ENCODE data around the gene RTL5.
"Not testable (repeated sequence)": the region's sequence is repeated elsewhere in the genome, so short reads cannot be mapped to it uniquely, and the experiment has no call there.

Gene RTL5

GRCh38 chrX:72131317-72132294 is at the start of gene RTL5:
Gene RTL5, minus strand, starts transcription at chrX:72131915.
- no peak for TF ChIP-seq JUND (IDR thresholded peaks at IDR 0.05; ENCODE audit: low read depth)
- in situ Hi-C loops (cut with HindIII; ENCODE audit: low pct_unique_long_range_greater_than_20kb, low sequenced_read_pairs) = no loop called here
- DNase-seq (ENCODE audit: low read depth in 1 of 2, low spot score in 1 of 2) = peak; percentile 39 to 80

GRCh38 chrX:72180539-72180938 is 48.8 kb upstream of the RTL5 start:
- in situ Hi-C loops (cut with HindIII; ENCODE audit: low pct_unique_long_range_greater_than_20kb, low sequenced_read_pairs) = no loop called here
- DNase-seq (ENCODE audit: low read depth in 1 of 2, low spot score in 1 of 2) = no peak
- TF ChIP-seq JUND (IDR thresholded peaks at IDR 0.05; ENCODE audit: low read depth) = no peak

- in situ Hi-C loops (cut with HindIII; ENCODE audit: low pct_unique_long_range_greater_than_20kb, low sequenced_read_pairs) = no loop called here
- DNase-seq (ENCODE audit: low read depth in 1 of 2, low spot score in 1 of 2) = no peak
- TF ChIP-seq JUND (IDR thresholded peaks at IDR 0.05; ENCODE audit: low read depth) = no peak
Measured at GRCh38 chrX:72176981-72177380, 45.3 kb upstream of the RTL5 start.

GRCh38 chrX:72176289-72176688 is 44.6 kb upstream of the RTL5 start:
- DNase-seq (ENCODE audit: low read depth in 1 of 2, low spot score in 1 of 2); in situ Hi-C loops (cut with HindIII; ENCODE audit: low pct_unique_long_range_greater_than_20kb, low sequenced_read_pairs): not testable (repeated sequence)

- in situ Hi-C loops (cut with HindIII; ENCODE audit: low pct_unique_long_range_greater_than_20kb, low sequenced_read_pairs) = no loop called here
- no peak for DNase-seq (ENCODE audit: low read depth in 1 of 2, low spot score in 1 of 2)
- TF ChIP-seq JUND (IDR thresholded peaks at IDR 0.05; ENCODE audit: low read depth) = no peak
Measured at GRCh38 chrX:72169008-72169728, 37.5 kb upstream of the RTL5 start.

- TF ChIP-seq JUND (IDR thresholded peaks at IDR 0.05; ENCODE audit: low read depth) = no peak
- DNase-seq (ENCODE audit: low read depth in 1 of 2, low spot score in 1 of 2) = no peak
- in situ Hi-C loops (cut with HindIII; ENCODE audit: low pct_unique_long_range_greater_than_20kb, low sequenced_read_pairs) = no loop called here
Measured at GRCh38 chrX:72165551-72165950, 33.8 kb upstream of the RTL5 start.

- in situ Hi-C loops (cut with HindIII; ENCODE audit: low pct_unique_long_range_greater_than_20kb, low sequenced_read_pairs) = no loop called here
- DNase-seq (ENCODE audit: low read depth in 1 of 2, low spot score in 1 of 2) = no peak
- TF ChIP-seq JUND (IDR thresholded peaks at IDR 0.05; ENCODE audit: low read depth) = no peak
Measured at GRCh38 chrX:72159769-72160168, 28.1 kb upstream of the RTL5 start.

- no peak for TF ChIP-seq JUND (IDR thresholded peaks at IDR 0.05; ENCODE audit: low read depth)
- no peak for DNase-seq (ENCODE audit: low read depth in 1 of 2, low spot score in 1 of 2)
- in situ Hi-C loops (cut with HindIII; ENCODE audit: low pct_unique_long_range_greater_than_20kb, low sequenced_read_pairs) = no loop called here
Measured at GRCh38 chrX:72158773-72159172, 27.1 kb upstream of the RTL5 start.

- no peak for TF ChIP-seq JUND (IDR thresholded peaks at IDR 0.05; ENCODE audit: low read depth)
- no peak for DNase-seq (ENCODE audit: low read depth in 1 of 2, low spot score in 1 of 2)
- in situ Hi-C loops (cut with HindIII; ENCODE audit: low pct_unique_long_range_greater_than_20kb, low sequenced_read_pairs) = no loop called here
Measured at GRCh38 chrX:72146527-72146926, 14.8 kb upstream of the RTL5 start.

- in situ Hi-C loops (cut with HindIII; ENCODE audit: low pct_unique_long_range_greater_than_20kb, low sequenced_read_pairs) = no loop called here
- no peak for DNase-seq (ENCODE audit: low read depth in 1 of 2, low spot score in 1 of 2)
- TF ChIP-seq JUND (IDR thresholded peaks at IDR 0.05; ENCODE audit: low read depth) = no peak
Measured at GRCh38 chrX:72145181-72145580, 13.5 kb upstream of the RTL5 start.

GRCh38 chrX:72143609-72143907 is 11.8 kb upstream of the RTL5 start:
- in situ Hi-C loops (cut with HindIII; ENCODE audit: low pct_unique_long_range_greater_than_20kb, low sequenced_read_pairs) = no loop called here
- TF ChIP-seq JUND (IDR thresholded peaks at IDR 0.05; ENCODE audit: low read depth) = no peak
- no peak for DNase-seq (ENCODE audit: low read depth in 1 of 2, low spot score in 1 of 2)

GRCh38 chrX:72142794-72143608 is 11.3 kb upstream of the RTL5 start:
- in situ Hi-C loops (cut with HindIII; ENCODE audit: low pct_unique_long_range_greater_than_20kb, low sequenced_read_pairs) = no loop called here
- no peak for TF ChIP-seq JUND (IDR thresholded peaks at IDR 0.05; ENCODE audit: low read depth)
- no peak for DNase-seq (ENCODE audit: low read depth in 1 of 2, low spot score in 1 of 2)
